Measurements from ENCODE around the gene DMRTA2. TPM values are rescaled to one million over a fixed set of nuclear protein-coding genes. Genes with fewer than 3 reads are reported as not detected.
A peak's percentile ranks its signal among the peaks of the same experiment; 100 is the strongest.

The DMRTA2 gene
- total RNA-seq, 4 donors from 2014 or later: not detected

- intact Hi-C loops (cut with DNase I; ENCODE audit: low total_unique reads): no loop called here
- TF ChIP-seq CTCF (IDR thresholded peaks at IDR 0.05) (no peak), POLR2A (IDR thresholded peaks at IDR 0.05) (no peak)
- H3K4me1 ChIP-seq: no peaks in the 10 kb centered on the region
- H3K27ac ChIP-seq: no peak overlapping the region
- H3K27me3 ChIP-seq: no peaks in the 10 kb centered on the region
- H3K36me3 ChIP-seq: no peaks in the 10 kb centered on the region
- no peaks in the 10 kb centered on the region for H3K9me3 ChIP-seq
- no peak for DNase-seq
- no peak overlapping the region for H3K4me3 ChIP-seq
Observed at GRCh38 chr1:50369008-50369634, 54.1 kb downstream of the DMRTA2 start.

DNA sequence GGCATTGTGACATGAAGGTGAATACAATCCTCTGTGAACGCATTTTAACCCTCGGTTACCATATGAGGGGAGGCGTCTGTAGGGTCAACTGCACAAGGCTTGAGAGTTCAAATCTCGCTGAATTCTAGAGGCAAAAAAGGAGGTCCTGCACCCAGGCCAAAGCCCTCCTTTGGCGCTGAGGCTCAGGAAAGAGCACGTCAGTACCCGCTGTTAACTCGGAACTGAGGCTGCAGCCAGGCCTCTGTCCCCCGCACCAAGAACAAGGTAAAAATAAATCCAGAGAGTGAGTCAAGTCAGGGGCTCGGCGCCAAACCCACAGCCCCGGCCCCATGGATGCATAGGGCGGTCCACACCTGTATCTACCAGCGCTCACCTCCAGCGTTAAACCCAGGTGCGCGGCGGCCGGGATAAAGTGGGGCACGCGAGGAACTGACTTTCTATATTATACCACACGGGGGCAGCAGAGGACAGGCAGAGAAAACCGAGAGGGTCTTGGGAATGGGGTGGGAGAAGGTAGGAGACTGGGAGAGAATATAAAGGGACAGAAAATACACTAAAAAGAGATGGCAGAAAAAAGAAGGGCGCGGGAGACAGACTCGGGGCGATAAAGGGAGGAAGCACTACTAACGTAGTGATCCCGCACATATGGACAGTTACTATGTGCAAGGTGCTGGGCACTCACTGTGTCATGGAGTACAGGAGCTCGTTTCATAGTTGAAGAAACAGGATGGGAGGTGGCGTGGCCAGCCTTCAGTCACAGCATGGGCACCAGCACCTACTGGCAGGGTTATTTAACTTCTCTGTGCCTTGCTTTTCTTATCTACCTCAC lies 54.9 kb downstream of the DMRTA2 start:
- Histone ChIP-seq H3K9me3 (no peaks in the 10 kb centered on the region), H3K27me3 (no peaks in the 10 kb centered on the region), H3K27ac (no peak overlapping the region), H3K4me3 (no peak overlapping the region), H3K4me1 (no peaks in the 10 kb centered on the region), H3K36me3 (no peaks in the 10 kb centered on the region)
- TF ChIP-seq CTCF (IDR thresholded peaks at IDR 0.05) (peak; percentile 24 to 56 (median 40)), POLR2A (IDR thresholded peaks at IDR 0.05) (no peak)
- intact Hi-C loops (cut with DNase I; ENCODE audit: low total_unique reads): no loop called here
- DNase-seq: no peak
